Glutamatergic neuron (in vitro differentiated cells): ENCODE results near the gene FSHR. TPM values are rescaled to one million over a fixed set of nuclear protein-coding genes. Genes with fewer than 3 reads are reported as not detected.

Experiments used
- DNase-seq: peaks from one replicate; pipeline ENCODE4 v3.0.0; 2022
- H3K27ac Mint-ChIP-seq: one replicate; pipeline ENCODE4 v1.8.0; 2020; ENCODE audit warnings: mild to moderate bottlenecking, mixed read lengths, inconsistent platforms; ENCODE audit not compliant: unreplicated experiment
- H3K27me3 Mint-ChIP-seq: one replicate; pipeline ENCODE4 v1.8.0; 2020; ENCODE audit warnings: mild to moderate bottlenecking, moderate library complexity, mixed read lengths, inconsistent platforms; ENCODE audit not compliant: unreplicated experiment
- H3K36me3 Mint-ChIP-seq: one replicate; pipeline ENCODE4 v1.8.0; 2020; ENCODE audit warnings: mild to moderate bottlenecking, mixed read lengths, inconsistent platforms; ENCODE audit not compliant: unreplicated experiment
- H3K4me1 Mint-ChIP-seq: one replicate; pipeline ENCODE4 v1.8.0; 2020; ENCODE audit warnings: mild to moderate bottlenecking, low read depth, mixed read lengths, inconsistent platforms; ENCODE audit not compliant: unreplicated experiment
- H3K4me3 Mint-ChIP-seq: one replicate; pipeline ENCODE4 v1.8.0; 2020; ENCODE audit warnings: mild to moderate bottlenecking, mixed read lengths, inconsistent platforms; ENCODE audit not compliant: unreplicated experiment
- H3K9me3 Mint-ChIP-seq: one replicate; pipeline ENCODE4 v1.8.0; 2020; ENCODE audit warnings: mild to moderate bottlenecking, moderate library complexity, mixed read lengths, inconsistent platforms; ENCODE audit not compliant: unreplicated experiment
- total RNA-seq: library from RNA; stranded (reverse); fragmentation: NEBNext Ultra II Directional; extraction: Animal tissue kit (Norgen Biotek cat#: 25700); gene quantifications from one replicate; pipeline ENCODE4 v1.2.1, GENCODE V29; 2021; ENCODE audit not compliant: unreplicated experiment
- TF ChIP-seq, protein P1 (sequence below): fragments of 200-600 bp; sonication (generic); IDR thresholded peaks from one replicate; pipeline ENCODE4 v1.5.0; 2021; ENCODE audit not compliant: partially characterized antibody, unreplicated experiment

FSHR gene
- total RNA-seq, 1 donor from 2014 or later: not detected

DNA sequence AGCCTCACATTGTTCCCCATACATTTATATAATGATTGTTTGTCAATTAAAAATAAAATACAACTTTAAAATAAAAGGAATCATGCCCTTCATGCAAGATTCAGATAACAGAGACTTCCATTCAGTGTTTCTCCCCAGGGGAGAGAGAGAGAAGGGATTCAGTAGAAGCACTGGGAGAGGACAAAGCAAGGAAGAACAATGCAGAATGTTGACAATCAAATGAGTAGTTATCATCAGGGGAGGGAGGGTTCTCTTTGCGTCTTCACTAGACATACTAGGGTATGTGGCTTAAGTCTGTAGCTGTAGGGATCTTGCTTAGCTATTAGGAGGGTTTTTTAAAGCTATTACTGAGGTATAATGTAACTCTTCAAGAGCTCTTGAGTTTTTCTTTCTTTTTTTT, 30.7 kb downstream of the FSHR start:
- Mint-ChIP-seq H3K4me3 (no peak overlapping the region), H3K9me3 (peaks cover 1% of the 10 kb centered on the region), H3K36me3 (no peaks in the 10 kb centered on the region), H3K27me3 (no peaks in the 10 kb centered on the region), H3K27ac (no peak overlapping the region), H3K4me1 (no peaks in the 10 kb centered on the region)
- DNase-seq: no peak
- TF ChIP-seq, protein P1, sequence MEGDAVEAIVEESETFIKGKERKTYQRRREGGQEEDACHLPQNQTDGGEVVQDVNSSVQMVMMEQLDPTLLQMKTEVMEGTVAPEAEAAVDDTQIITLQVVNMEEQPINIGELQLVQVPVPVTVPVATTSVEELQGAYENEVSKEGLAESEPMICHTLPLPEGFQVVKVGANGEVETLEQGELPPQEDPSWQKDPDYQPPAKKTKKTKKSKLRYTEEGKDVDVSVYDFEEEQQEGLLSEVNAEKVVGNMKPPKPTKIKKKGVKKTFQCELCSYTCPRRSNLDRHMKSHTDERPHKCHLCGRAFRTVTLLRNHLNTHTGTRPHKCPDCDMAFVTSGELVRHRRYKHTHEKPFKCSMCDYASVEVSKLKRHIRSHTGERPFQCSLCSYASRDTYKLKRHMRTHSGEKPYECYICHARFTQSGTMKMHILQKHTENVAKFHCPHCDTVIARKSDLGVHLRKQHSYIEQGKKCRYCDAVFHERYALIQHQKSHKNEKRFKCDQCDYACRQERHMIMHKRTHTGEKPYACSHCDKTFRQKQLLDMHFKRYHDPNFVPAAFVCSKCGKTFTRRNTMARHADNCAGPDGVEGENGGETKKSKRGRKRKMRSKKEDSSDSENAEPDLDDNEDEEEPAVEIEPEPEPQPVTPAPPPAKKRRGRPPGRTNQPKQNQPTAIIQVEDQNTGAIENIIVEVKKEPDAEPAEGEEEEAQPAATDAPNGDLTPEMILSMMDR: no peak

DNA sequence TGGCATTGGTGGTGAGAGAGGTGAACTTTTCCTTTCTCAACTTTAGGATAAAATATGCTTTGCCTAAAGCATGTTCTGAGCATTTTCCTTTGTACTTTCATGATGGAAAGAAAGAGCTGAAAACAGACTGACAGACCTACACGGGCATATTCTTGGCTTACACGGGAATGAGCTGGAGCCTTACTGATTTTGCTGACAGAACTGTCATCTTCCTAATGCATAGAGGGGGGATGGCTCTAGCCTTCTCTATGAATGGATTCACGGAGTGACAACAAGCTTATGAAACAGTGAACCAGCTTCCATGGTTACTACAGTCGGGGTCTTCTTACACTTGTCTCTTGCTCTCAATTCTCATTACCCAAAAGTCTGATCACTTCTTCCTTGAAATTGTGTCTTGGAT, 32.2 kb downstream of the FSHR start:
- no peak overlapping the region for H3K27ac Mint-ChIP-seq
- no peak for DNase-seq
- TF ChIP-seq, protein P1: no peak
- no peaks in the 10 kb centered on the region for H3K4me1 Mint-ChIP-seq
- no peaks in the 10 kb centered on the region for H3K27me3 Mint-ChIP-seq
- H3K9me3 Mint-ChIP-seq: peaks cover 3% of the 10 kb centered on the region
- H3K36me3 Mint-ChIP-seq: no peaks in the 10 kb centered on the region
- H3K4me3 Mint-ChIP-seq: no peak overlapping the region

DNA sequence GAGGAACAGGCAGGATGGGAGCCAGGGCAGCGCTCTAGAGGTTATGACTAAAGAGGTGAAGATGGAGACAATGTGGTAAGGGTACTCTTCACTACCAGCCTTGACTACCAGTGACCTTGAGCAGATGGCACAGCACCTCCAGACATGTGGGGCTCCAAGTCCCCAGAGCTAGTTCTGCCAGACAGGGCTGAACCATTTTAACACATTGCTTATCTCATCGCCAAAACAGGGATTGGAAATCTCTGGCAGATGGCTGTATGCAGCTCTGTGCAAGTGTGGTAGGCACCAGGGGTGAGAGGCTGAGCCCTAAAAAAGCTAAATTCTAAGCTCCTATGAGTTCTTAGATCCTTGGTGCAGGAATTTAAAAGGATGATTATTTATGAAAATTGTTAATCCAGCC, 41.3 kb downstream of the FSHR start:
- no peak overlapping the region for H3K4me3 Mint-ChIP-seq
- TF ChIP-seq, protein P1: no peak
- no peaks in the 10 kb centered on the region for H3K36me3 Mint-ChIP-seq
- DNase-seq: peak; percentile 25
- peaks cover 6% of the 10 kb centered on the region for H3K9me3 Mint-ChIP-seq
- peaks cover 5% of the 10 kb centered on the region for H3K27me3 Mint-ChIP-seq
- peaks cover 47% of the 10 kb centered on the region for H3K4me1 Mint-ChIP-seq
- peak overlapping the region; percentile 52 for H3K27ac Mint-ChIP-seq

DNA sequence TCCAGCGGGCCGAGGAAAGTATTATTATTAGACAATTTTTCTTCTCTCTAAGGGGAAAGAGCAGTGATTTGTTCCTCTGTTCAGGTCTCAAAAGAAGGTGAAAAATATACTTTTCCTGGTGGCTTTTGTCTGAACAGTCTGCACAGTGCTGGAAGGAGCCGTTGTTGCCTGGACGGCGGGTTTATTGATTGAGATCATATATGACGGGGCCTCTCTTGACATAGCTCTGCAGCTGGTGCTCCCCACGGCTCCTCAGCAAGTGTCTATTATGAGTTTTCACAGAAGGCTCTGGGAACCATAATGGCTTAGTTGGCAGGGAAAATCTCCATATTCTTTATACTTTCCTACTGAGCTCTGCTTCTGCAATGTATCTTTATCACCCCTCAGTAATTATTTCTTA, 42.9 kb downstream of the FSHR start:
- H3K36me3 Mint-ChIP-seq: no peaks in the 10 kb centered on the region
- H3K4me3 Mint-ChIP-seq: peak overlapping the region; percentile 26
- H3K27ac Mint-ChIP-seq: peak overlapping the region; percentile 91
- peaks cover 5% of the 10 kb centered on the region for H3K9me3 Mint-ChIP-seq
- DNase-seq: peak; percentile 60
- H3K4me1 Mint-ChIP-seq: peaks cover 47% of the 10 kb centered on the region
- TF ChIP-seq, protein P1: no peak
- H3K27me3 Mint-ChIP-seq: peaks cover 5% of the 10 kb centered on the region

DNA sequence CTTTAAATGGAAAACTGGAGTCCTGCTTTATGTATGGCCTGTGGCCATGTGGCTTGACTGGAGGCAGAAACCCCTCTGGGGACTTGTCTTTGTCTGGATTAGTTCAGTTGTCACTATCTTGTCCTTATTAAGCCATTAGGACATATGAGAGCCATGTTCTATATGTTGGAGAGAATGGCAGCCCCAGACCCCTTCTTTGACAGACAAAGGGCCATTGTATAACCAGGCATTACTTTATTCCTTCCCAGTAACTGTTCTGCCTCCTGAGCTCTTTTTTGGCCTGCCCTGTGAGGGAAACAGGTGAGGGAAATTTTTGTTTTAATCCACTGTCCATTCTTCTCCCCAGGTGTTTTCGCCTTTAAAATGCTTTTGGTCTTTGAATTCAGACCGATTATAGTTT, 43.3 kb downstream of the FSHR start:
- Mint-ChIP-seq H3K4me3 (peak overlapping the region; percentile 26), H3K27me3 (peaks cover 5% of the 10 kb centered on the region), H3K36me3 (no peaks in the 10 kb centered on the region), H3K4me1 (peaks cover 49% of the 10 kb centered on the region), H3K27ac (peak overlapping the region; percentile 91), H3K9me3 (peaks cover 5% of the 10 kb centered on the region)
- no peak for DNase-seq
- TF ChIP-seq, protein P1: no peak
